Raji (cell line): ENCODE results near the gene TFEB.

Experiments used
- POLR2A ChIP-seq: IDR thresholded peaks from 2 replicates; pipeline ENCODE4 v1.6.1; 2011; ENCODE audit warnings: low read depth, low read length, control low read depth; ENCODE audit not compliant: insufficient read depth

TFEB gene

DNA sequence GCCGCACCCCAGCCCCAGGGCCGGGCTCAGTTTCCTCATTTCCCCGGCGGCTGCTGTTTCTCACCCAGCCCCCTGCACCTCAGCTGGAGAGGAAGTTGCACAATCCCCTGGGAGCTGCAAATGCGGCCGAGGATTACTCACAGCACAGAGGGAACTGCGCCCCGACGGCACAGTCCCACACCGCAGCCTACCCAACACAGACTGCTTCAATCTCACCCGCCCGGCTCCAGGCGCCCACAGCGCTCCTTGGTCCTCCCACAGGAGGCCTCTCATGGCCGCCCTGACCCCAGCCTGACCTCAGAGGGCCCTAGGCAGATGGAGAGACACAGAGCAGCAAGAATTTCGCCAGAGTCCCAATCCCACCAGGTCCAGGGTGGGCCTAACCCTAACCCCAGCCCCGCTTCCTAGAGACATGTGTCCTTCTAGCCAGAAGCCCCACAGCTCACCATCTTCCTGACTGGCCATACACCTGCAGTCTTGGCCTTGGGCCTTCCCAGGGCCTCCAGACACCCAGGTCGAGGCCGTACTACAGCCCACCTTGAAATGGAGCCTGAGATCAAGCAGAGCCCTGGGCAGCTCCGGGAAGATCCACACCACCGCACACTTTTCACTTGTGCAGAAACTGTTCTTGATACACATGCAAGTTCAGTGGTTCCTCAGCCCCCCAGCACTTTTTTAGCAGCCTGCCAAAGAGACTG, 11.7 kb downstream of the TFEB start:
- peak; percentile 62 for TF ChIP-seq POLR2A

DNA sequence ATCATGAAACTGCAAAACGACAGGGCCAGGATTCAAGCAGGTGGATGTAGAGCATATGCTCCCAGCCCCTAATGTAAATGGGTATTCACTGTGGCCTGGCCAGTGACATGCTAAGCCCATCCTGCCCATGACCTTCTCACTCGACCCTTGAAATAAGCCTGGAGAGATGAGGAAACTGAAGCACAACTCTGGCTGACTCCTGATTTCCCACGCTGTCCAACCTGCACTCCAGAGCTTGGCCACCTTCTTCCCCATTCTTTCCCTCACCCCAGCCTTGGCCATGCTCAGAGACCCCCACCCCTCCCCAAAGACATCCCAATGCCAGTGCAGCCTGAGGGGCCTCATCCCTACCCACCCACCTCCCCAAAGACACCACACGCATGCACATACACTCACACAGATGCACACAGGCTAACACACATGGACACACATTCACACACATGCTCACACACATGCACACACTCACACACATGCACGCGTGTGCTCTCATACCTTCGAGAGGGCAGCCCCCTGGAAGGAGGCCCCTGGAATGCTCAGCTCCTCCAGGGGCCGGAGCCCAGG, 12.4 kb downstream of the TFEB start:
- TF ChIP-seq POLR2A, result peak; percentile 51; the same call in 1 of the 2 replicates

DNA sequence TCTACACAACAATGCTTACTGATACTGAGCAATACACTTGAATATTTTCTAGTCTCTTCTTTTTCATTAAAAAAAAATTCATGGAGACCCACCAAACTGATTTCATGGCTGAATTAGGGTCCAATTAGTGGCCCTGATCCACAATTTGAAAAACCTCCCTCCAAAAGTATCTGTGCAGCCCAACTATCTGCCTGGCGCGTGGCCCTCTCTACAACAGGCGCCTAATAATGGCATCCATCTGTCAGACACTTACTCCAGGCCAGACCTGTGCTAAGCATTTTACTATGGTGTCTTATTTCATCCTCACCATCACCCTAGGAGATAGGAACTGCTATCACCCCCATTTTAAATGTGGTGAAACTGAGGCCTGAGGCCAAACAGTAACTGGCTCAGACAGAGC, 14.0 kb downstream of the TFEB start:
- TF ChIP-seq POLR2A, result no peak

DNA sequence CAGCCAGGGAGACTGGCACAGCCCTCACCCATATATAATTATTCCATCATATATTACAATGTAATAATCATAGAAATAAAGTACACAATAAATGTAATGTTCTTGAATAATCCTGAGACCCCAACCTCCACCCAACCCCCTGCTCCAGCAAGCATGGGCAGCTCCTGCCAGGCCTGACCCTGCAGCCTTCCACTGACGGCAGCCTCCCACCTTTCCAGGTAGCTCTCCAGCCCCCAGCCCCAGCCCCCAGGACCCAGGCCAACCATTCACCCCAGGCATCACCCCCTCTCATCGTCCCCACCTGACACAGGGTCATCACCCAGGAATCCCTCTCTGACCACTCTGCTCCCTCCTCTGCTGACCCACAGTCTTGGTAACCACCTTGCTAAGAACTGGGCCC, 14.6 kb downstream of the TFEB start:
- no peak for TF ChIP-seq POLR2A

DNA sequence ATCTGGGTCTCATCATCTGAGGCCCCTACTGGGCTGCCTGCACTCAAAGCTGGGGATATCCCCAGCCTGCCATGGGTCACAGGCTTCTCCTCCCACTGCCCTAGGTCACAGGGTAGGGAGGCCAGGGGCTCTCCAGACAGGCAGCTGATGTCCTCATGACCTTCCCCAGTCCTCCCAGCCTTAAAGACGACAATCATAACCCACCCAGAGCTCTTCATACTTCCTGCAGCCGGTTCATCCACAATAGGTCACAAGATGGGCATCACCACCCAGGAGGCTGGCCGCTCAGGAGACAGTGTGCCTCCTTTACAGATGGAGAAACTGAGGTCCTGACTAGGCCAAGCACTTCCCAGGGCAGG, 15.2 kb downstream of the TFEB start:
- TF ChIP-seq POLR2A, result no peak

DNA sequence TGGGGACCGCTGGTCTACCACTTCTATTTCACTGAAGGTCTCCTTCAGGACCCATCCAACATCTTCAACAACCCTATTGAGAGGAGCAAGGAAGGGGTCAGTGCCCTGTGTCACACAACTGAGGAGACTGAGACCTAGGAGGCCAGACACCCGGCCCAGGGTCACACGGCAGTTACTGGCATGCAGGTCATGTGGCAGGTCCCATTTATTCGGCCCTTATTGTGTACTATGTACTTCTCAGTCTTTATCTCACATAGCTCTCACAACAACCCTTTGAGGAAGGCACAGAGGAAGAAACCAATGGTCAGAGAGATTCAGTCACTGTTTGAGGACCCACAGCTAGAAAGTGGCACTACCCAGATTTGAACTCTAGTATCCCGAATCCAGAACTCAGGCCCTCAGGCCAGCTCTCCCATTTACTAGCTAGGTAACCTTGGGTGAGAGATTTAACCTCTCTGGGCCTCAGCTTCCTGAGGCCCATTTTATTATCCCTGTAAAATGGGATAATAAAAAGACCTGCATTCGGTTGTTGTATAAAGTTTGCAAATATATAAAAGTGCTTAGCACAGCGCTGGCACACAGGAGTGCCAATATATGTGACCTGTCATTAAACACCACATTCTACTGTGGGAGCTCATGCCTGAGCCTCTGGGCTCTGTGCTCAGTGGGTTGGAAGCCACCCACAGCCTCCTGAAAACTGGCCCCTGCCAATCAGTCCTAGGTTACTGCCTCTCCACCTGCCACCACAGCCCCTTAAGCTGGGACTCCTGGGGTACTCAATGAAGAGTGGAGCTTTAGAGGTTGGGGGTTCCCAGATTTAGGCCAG, 15.8 kb downstream of the TFEB start:
- TF ChIP-seq POLR2A, result no peak

DNA sequence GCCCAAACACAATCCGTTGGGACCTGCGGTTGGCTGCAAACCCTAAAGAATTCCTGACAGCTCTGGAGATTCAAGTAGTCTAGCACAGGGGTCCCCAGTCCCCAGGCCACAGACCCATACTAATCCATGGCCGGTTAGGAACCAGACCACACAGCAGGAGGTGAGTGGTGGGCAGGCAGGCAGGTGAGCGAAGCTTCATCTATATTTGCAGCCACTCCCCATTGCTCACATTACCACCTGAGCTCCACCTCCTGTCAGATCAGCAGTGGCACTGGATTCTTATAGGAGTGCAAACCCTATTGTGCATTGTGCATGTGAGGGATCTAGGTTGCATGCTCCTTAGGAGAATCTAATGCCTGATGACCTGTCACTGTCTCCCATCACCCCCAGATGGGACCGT, 16.6 kb downstream of the TFEB start:
- TF ChIP-seq POLR2A, result no peak

DNA sequence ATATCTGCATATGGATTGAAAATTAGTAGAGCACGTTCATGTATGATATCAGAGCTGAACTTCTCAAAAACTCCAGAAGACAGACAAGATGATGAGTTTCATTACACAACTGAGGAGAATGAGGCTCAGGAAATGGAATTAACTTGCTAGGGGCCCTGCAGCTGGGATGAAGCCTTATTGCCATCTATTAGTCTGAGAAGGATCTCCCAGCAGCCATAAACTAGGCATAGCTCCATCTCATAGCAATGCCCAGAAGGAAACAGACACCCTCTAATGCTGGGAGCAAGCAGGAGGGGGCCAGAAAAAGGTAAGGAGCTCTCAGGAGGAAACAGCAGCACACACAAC, 18.0 kb downstream of the TFEB start:
- TF ChIP-seq POLR2A, result no peak

DNA sequence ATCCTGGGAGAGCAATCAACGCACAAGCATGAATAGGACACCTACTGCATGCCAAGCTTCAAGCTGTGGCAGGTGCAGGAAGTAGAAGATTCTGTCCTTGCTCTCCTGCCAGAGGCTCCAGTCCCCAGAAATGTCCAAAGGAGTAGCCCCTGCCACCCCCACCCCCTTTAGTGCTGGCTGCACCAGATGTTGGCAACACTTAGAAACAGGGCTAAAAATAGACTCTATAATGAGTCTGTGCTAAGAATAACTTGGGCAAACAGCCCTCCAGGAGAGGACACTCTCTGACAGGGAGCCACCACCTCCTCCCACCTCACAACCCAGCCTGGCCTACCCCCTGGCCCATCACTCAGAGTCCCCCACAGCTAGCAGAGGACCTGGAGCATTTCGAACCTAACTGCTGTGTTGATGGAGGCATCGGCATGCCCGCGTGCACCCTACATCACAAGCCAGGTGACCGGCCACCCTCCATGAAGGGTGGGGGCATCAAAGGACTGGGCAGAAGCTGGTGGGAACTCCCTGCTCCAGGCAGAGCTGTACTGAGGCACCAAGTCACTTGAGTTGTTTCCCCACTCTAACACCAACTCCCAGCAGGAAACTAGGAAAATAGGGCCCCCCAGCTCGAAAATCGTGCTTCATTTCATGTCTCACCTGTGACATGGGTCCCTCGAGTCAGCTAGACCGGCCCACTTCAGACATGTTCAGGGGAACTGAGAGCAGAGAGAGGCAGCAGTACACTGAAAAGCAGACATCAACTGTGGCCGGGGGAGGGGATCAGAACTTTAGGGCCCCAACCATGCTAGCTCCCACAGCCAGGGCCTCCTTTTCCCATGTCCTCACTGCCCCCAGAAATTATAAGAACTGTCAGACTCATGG, 18.7 kb downstream of the TFEB start:
- no peak for TF ChIP-seq POLR2A

DNA sequence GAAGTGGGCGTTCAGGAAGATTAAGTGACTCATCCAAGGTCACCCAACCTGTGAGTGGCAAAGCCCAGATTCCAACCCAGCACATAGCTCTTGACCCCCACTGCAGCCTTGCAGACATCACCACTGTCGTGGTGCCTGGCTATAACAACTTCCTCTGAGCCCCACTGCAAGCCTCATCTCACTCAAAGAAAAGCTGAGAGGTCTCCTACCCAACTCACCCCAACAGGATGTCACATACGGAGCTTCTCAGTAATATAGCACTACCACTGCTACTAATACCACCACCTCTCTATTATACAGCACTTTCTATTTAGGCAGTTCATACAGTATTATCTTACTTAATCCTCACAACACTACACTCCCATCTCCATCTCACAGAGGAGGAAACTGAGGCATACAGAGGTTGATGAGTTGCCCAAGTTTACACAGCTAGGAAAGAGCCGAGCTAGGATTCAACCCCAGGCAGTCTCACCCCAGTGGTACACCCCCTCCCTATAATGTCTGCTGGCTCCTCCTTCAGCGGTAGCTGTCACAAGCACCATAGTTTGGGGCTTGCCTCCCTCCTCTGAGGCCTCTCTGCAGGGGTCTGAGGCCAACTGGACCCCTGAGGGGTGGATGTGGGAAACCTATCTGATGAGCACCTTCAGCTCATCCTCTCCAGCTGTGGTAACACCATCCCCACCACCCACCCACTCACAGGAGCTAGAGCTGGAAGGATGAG, 19.5 kb downstream of the TFEB start:
- TF ChIP-seq POLR2A, result no peak

DNA sequence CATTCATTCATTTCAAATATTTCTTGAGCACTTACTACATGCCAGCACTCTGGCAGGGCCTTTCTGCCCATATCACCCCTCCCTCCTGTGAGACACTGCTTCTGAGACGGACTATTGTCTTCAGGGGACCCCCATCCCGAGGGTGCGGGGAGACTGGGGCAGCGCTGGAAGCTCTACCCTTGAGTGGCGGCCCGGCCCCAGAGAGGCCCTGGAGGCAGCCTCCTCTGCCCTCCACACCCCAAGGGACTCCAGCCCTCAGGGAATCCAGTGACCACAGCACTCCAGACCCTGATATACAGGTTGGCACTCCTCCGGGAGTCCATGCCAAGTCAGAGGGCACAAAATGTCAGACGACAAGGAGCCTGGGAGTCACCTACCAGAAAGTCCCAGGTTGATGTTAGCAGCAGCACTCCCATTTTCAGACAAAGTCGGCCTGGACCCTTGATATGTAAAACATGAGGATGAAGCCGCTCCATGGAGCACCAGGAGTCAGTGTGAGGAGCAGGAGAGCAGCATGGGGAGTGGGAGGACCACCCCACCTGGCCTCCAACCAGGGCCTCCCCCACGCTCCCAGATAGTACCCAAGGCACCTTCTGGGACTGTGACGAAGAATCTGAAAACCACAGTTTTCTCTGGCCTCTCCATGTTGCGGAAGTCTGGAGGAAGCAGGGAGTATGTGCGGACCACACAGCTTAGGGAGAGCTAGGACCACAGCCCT, 20.7 kb downstream of the TFEB start:
- no peak for TF ChIP-seq POLR2A

DNA sequence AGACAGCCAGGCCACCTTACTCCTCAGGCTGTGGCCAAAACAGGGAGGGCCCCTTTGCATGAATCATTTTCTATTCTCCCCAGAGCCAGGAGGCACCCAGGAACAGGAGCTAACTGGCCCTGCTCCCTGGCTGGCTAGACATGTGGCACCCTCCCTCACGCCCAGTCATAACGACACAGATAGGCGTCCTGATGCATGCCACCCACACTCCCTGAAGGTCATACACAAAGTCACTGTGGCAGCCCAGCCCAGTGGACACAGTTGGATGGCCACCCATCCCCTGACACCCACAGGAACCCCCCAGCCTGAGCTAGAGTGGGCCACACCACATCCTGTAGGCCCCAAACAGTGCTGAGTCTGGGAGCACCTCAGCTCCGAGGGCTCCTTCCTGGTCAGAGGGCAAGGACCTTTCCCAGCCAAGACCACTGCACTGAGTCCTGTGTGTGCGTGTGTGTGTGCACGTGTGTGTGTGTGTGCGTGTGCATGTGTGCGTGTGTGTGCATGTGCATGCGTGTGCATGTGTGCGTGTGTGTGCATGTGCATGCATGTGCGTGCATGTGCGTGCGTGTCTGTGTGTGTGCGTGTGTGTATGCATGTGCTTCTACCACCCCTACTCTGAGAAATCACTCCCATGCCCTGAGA, 21.6 kb downstream of the TFEB start:
- TF ChIP-seq POLR2A, result no peak

DNA sequence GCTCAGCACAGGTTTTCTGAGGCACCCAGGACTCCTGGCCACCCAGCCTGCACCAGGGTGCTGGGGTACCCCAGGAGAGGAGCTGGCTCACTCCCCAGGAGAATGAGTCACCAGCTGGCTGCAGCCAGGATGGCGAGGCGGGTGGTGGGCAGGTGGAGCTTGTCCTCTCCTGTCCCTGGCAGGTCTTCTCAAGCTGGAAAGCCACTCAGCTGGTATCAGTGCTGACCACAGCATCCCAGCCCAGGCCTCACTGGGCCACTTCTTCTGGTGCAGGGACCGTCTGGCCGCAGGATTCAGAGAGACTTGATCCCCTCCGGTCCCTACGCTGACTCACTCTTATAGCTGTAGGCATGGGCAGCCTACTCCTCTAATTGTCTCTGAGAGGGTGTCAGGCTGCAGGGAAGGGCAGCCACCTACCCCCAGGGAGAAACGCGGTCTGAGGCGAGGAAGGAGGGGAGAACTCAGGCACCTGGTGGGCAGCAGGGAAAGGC, 22.2 kb downstream of the TFEB start:
- TF ChIP-seq POLR2A, result no peak
